HG03097 (cell line): Measurements from ENCODE around the gene MYRF.

Experiments
- ATAC-seq: cut with Tn5 transposase; IDR thresholded peaks from one replicate; pipeline ENCODE4 v1.9.1; 2021; ENCODE audit not compliant: unreplicated experiment, low FRiP score

Gene MYRF

DNA sequence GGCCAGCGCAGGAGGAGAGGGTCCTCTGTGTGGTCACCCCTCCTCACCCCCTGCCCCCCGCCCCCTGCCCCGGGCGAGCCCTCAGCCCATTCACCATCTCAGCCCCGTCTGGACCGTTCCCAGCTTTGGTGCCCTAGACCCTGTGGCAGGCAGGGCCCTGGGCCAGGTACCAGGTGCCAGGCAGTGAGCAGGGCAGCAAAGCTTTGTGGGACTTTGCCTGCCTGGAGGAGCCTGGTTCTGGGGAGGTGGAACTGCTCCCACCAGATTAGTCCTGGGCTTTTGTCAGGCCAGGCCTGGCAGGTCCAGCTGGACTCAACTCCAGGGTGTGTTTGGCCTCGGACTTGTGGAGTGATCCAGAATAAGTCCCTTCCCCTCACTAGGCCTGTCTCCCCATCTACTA lies 13.7 kb upstream of the MYRF start:
- ATAC-seq = no peak

GRCh38 chr11:61739413-61739812 lies 13.0 kb upstream of the MYRF start:
- no peak for ATAC-seq

- no peak for ATAC-seq
Measured at GRCh38 chr11:61739966-61740365, 12.5 kb upstream of the MYRF start.

DNA sequence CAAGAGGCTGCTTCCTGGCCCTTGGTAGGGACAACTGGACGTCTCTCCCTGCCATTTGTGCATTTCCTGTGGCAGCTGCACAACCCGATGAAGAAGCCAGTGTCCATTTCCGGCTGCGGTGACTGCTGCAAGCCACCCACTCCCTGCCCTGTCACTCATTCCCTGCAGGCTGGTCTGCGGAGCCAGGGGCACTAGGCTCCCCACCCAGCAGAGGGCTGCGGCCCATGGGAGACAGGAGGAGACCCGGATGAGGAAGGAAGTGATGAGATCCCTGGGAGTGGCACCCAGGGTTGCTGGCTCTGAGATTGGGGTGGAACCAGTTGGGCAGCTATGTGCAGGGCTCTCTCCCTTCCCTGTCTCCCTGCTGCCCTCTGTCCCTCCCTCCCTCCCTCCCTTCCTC lies 10.0 kb upstream of the MYRF start:
- ATAC-seq = no peak

DNA sequence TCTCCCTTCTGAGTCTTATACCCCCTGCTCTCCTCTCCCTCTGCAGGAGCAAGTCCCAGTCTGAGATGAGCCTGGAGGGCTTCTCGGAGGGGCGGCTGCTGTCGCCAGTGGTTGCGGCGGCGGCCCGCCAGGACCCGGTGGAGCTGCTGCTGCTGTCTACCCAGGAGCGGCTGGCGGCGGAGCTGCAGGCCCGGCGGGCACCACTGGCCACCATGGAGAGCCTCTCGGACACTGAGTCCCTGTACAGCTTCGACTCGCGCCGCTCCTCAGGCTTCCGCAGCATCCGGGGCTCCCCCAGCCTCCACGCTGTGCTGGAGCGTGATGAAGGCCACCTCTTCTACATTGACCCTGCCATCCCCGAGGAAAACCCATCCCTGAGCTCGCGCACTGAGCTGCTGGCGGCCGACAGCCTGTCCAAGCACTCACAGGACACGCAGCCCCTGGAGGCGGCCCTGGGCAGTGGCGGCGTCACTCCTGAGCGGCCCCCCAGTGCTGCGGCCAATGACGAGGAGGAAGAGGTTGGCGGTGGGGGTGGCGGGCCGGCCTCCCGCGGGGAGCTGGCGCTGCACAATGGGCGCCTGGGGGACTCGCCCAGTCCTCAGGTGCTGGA lies 8.8 kb upstream of the MYRF start:
- ATAC-seq = no peak

GRCh38 chr11:61744181-61744580 lies 8.3 kb upstream of the MYRF start:
- ATAC-seq = no peak

DNA sequence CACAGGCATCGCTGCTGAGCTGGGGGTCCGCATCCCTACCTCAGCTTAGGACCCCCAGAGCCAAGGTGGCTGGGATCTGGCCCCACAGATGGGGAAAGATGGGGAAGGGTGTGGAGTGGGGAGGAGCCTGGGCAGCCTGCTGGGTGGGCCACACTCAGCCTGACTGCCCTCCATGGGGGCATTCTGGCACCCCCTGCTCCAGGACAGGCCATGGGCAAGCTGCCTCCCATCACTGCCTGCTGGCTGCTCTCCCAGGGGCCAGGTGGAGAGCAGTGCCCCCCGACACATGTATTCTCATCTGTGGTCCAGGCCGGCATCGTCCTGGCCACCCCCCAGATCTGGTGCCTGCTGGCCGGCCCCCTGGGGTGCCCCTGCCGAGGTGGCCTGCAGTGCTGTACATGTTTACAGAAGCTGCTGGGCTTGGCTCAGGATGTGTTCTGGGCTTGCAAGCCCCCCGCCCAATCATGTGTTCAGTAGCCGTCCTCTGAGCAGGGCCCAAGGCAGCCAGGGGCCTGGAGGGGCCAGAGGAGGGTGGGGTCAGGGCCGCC lies 7.8 kb upstream of the MYRF start:
- no peak for ATAC-seq

DNA sequence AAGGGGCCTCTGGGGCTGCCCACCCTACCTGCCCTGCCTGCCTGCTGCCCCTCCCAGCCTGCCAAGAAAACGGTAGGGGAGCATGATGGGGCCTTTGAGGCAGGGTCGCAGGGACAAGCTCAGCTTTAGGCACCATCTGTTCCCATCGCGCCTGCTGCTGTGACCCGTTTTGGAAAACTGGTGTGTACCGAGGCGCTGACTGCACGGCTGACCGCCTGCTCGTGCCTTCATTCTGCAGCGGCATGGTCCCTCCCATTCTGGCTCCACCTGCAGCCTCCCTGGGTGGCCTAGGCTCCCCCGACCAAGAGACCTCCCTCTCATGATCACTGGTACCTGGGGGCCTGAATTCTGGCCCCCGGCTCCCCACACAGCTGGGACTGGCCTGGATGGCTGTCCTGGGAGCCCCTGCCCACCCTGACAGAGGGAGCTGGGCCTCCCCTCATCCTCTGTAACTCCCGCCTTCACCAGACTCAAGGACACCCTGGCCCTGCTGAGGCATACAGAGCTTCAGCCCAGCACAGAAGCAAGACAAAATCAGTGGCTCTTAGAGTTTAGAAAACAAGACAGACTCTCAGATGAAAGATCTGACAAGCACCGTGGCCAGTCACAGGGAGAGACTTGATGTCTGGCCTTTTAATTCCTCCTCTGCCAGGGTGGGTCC lies 6.5 kb upstream of the MYRF start:
- no peak for ATAC-seq

DNA sequence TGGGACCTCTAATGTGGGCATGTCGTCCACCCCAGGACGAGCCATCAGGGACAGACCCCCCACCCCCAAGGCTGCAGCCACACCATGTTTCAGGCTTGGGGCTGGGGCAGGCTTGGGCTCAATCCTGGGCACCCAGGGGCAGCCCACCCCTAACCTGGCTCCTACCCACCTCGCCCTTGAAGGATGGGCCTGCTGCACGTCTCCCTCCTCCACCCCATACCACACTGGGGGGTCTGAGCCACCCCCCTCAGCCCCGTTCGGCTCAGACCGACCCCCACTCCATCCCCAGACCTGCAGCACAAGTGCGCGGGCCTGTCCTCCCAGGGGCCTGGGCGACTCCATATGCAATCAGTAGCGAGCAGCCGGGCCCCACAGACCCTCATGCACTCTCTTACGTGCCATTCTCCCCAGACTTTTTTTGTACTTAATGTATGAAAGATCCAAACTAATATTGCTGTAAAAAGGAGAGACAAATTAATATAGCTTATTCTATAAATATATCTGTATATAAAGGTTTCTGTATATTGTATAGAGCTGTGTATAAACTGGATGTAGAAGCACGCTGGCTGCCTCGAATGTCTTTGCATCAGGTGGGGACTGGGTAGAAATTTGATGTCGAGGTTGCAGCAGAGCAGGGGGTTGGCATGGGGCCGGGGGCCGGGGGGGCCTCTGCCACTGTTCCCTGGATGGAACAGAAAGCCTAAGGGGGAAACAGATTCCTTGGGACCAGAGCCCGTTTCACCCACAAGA lies 5.8 kb upstream of the MYRF start:
- no peak for ATAC-seq

DNA sequence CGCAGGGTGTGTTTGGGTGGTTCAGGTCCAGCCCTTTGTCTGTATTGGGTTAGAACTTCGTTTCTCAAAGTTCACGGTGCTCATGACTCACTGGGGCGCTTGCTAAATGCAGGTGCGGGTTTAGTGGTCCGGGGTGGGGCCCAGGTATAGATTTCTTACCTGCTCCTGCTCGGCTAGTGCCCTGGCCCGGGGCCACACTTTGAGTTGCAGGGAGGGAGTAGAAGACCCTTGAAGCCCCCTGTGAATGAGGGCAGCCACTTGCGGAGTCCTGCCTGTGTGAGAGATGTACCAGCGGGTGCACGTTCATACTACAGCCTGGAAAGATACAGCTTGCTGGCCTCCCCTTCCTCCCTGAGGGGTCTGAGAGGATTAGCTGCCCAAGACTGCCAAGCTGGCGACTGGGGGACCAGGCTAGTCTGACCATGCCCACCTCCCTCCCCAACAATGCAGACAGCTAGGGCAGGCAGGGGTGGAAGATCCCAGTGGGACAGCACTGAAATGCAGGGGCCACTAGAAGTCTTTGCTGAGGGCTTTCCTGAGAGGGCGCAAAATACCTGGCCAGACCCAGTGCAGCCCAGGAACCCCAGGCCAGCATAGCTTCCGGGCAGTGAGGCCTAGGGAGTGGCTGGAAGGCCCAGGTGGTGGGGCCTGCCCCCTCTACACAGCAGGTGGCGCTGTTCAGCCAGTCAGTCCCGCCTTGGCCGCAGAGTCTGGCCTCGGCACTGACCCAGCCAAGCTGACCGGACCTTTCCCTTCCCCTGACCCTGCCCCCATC lies 5.1 kb upstream of the MYRF start:
- no peak for ATAC-seq

GRCh38 chr11:61747967-61748285 lies 4.5 kb upstream of the MYRF start:
- no peak for ATAC-seq

DNA sequence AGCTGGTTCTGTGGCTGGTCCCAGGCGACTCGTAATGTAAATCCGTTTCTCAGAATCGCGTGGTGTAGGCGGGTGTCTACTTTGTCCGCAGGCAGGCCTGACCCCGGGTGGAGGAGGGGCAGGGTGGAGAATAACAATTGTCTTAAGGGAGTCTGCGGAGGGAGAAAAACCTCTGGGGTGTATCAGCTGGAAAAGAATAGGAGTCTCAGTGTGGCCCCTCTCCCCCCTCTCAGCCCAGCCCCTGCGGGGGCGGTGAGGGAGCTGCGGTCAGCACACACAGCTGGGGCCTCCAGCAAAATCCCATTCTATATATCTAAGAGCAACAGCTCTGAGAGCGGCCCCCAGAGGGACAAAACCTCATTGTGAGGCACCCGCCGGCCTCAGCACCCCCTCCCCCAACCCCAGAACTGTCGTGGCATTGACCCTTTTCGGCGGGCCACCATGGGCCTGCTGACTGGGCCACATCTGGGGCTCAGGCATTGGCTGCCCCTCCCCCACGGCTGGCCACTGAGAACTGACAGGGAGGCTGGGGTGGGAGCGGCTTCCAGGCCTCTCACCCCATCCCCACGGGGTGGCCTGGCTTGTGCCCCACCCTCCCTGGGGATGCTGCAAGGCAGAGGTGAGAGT lies 2.7 kb upstream of the MYRF start:
- ATAC-seq = no peak

- ATAC-seq = no peak
Measured at GRCh38 chr11:61750631-61751273, 1.7 kb upstream of the MYRF start.

DNA sequence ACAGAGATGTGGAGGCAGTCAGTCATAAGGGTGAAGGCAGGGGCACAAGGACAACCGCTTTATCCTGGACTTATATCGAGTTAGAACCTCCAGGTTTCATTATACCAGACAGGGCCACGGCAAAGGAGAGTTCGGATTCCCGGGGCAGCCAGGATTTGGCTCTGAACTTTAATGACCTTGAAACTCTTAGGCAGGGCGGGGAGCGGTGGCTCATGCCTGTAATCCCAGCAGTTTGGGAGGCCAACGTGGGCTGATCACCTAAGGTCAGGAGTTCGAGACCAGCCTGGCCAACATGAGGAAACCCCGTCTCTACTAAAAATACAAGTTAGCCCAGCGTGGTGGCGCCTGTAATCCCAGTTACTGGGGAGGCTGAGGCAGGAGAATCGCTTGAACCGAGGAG lies 1.1 kb upstream of the MYRF start:
- no peak for ATAC-seq

- no peak for ATAC-seq
Measured at GRCh38 chr11:61752925-61753521, 587 bp downstream of the MYRF start.

GRCh38 chr11:61753672-61754071 lies 1.2 kb downstream of the MYRF start:
- no peak for ATAC-seq

- ATAC-seq = no peak
Measured at GRCh38 chr11:61754534-61755482, 2.4 kb downstream of the MYRF start.

GRCh38 chr11:61756147-61756451 lies 3.7 kb downstream of the MYRF start:
- ATAC-seq = no peak
